Jurkat, Clone E6-1 (cell line): ENCODE results near the gene HIBCH.
"Not testable (repeated sequence)": the region's sequence is repeated elsewhere in the genome, so short reads cannot be mapped to it uniquely, and the experiment has no call there.

ENCODE experiments used
- DNase-seq: peaks from one replicate; pipeline ENCODE4 v3.0.0-alpha.2; 2011; ENCODE audit warnings: low read depth, low spot score
- H3K4me3 ChIP-seq: 2 replicates; pipeline ENCODE4 v1.5.1; 2011; ENCODE audit warnings: mild to moderate bottlenecking, low read length, control low read depth, moderate library complexity

Gene HIBCH

GRCh38 chr2:190178066-190178722 is 141.4 kb downstream of the HIBCH start:
- no peak for DNase-seq
- no peak overlapping the region for H3K4me3 ChIP-seq

- DNase-seq = no peak
Observed at GRCh38 chr2:190177249-190178040, 142.2 kb downstream of the HIBCH start.

GRCh38 chr2:190173392-190173791 is 146.2 kb downstream of the HIBCH start:
- H3K4me3 ChIP-seq = no peak overlapping the region
- no peak for DNase-seq

More at GRCh38 chr2:190177249-190178040, 142.2 kb downstream of the HIBCH start:
- no peak overlapping the region for H3K4me3 ChIP-seq

GRCh38 chr2:190170673-190171072 is 149.0 kb downstream of the HIBCH start:
- no peak overlapping the region for H3K4me3 ChIP-seq
- no peak for DNase-seq

- no peak for DNase-seq
- no peak overlapping the region for H3K4me3 ChIP-seq
Observed at GRCh38 chr2:190169221-190170072, 150.2 kb downstream of the HIBCH start.

GRCh38 chr2:190167702-190168101 is 151.9 kb downstream of the HIBCH start:
- no peak overlapping the region for H3K4me3 ChIP-seq
- DNase-seq = peak; percentile 55

GRCh38 chr2:190165491-190165890 is 154.1 kb downstream of the HIBCH start:
- H3K4me3 ChIP-seq = no peak overlapping the region
- no peak for DNase-seq

- DNase-seq = no peak
- H3K4me3 ChIP-seq = no peak overlapping the region
Observed at GRCh38 chr2:190162851-190163250, 156.8 kb downstream of the HIBCH start.

- no peak for DNase-seq
Observed at GRCh38 chr2:190159453-190159852, 160.2 kb downstream of the HIBCH start.

GRCh38 chr2:190158798-190159434 is 160.7 kb downstream of the HIBCH start:
- no peak for DNase-seq
- H3K4me3 ChIP-seq = no peak overlapping the region

More at GRCh38 chr2:190159453-190159852, 160.2 kb downstream of the HIBCH start:
- no peak overlapping the region for H3K4me3 ChIP-seq

GRCh38 chr2:190157613-190158528 is 161.8 kb downstream of the HIBCH start:
- not testable (repeated sequence) for DNase-seq, H3K4me3 ChIP-seq

GRCh38 chr2:190156530-190157212 is 163.0 kb downstream of the HIBCH start:
- H3K4me3 ChIP-seq = no peak overlapping the region
- DNase-seq = no peak
